A549 (cell line): ENCODE measurements around the gene PPP1R9B. TPM values are rescaled to one million over a fixed set of nuclear protein-coding genes. Genes with fewer than 3 reads are reported as not detected.
A peak's percentile ranks its signal among the peaks of the same experiment; 100 is the strongest.

ENCODE experiments used
- CBX8 ChIP-seq: fragments of 200-600 bp; sonication (generic); IDR thresholded peaks from 2 replicates; pipeline ENCODE4 v1.6.1; 2016
- E2F6 ChIP-seq: IDR thresholded peaks from 2 replicates; pipeline ENCODE4 v1.6.1; 2012; ENCODE audit warnings: low read depth, borderline replicate concordance
- ESRRA ChIP-seq: fragments of 150-350 bp; IDR thresholded peaks from 2 replicates; pipeline ENCODE4 v1.6.1; 2014; ENCODE audit warnings: mild to moderate bottlenecking, low read length, borderline replicate concordance
- FOSB ChIP-seq: fragments of 250-450 bp; sonication (Bioruptor Pico); IDR thresholded peaks from 2 replicates; pipeline ENCODE4 v1.5.0; 2020; ENCODE audit warnings: mild to moderate bottlenecking, moderate library complexity
- FOXS1 ChIP-seq: fragments of 250-450 bp; sonication (Bioruptor Pico); IDR thresholded peaks from 2 replicates; pipeline ENCODE4 v1.5.0; 2020; ENCODE audit warnings: mild to moderate bottlenecking, moderate library complexity
- HDAC2 ChIP-seq: fragments of 200-600 bp; sonication (generic); IDR thresholded peaks from 2 replicates; pipeline ENCODE4 v1.6.1; 2016
- HMGXB4 ChIP-seq: fragments of 250-450 bp; sonication (Bioruptor Pico); IDR thresholded peaks from 2 replicates; pipeline ENCODE4 v1.5.0; 2021; ENCODE audit warnings: mild to moderate bottlenecking, moderate library complexity, borderline replicate concordance
- JUNB ChIP-seq: fragments of >200 bp; sonication (Bioruptor Twin); formaldehyde crosslinking; IDR thresholded peaks from 2 replicates; pipeline ENCODE4 v1.6.1; 2016
- MAFK ChIP-seq: fragments of 450-650 bp; IDR thresholded peaks from 2 replicates; pipeline ENCODE4 v1.6.1; 2014; ENCODE audit not compliant: partially characterized antibody
- MAX ChIP-seq: IDR thresholded peaks from 2 replicates; pipeline ENCODE4 v1.6.1; 2012
- MAZ ChIP-seq: fragments of 150-350 bp; IDR thresholded peaks from 2 replicates; pipeline ENCODE4 v1.6.1; 2014; ENCODE audit warnings: antibody characterized with exemption, low read depth, low read length, borderline replicate concordance
- NFE2L2 ChIP-seq: fragments of 150-350 bp; conservative IDR thresholded peaks from 2 replicates; pipeline ENCODE4 v1.6.1; 2014; ENCODE audit warnings: low read length
- NPAS2 ChIP-seq: fragments of 250-450 bp; sonication (Bioruptor Pico); IDR thresholded peaks from 2 replicates; pipeline ENCODE4 v1.8.0; 2022; ENCODE audit warnings: mild to moderate bottlenecking, moderate library complexity, borderline replicate concordance
- NR3C1 ChIP-seq: fragments of >200 bp; sonication (Bioruptor Twin); formaldehyde crosslinking; IDR thresholded peaks from 3 replicates; pipeline ENCODE4 v1.6.1; 2017
- PHF8 ChIP-seq: fragments of 200-600 bp; sonication (generic); IDR thresholded peaks from 2 replicates; pipeline ENCODE4 v1.6.1; 2016; ENCODE audit warnings: low read depth, mild to moderate bottlenecking, antibody characterized with exemption, moderate library complexity, borderline replicate concordance
- POLR2A ChIP-seq: IDR thresholded peaks from 2 replicates; pipeline ENCODE4 v1.6.1; 2012; ENCODE audit warnings: mild to moderate bottlenecking, low read length
- RCOR1 ChIP-seq: fragments of 150-350 bp; IDR thresholded peaks from 2 replicates; pipeline ENCODE4 v1.6.1; 2014; ENCODE audit warnings: antibody characterized with exemption, low read length, low read depth
- REST ChIP-seq: fragments of 200-600 bp; sonication (generic); IDR thresholded peaks from 2 replicates; pipeline ENCODE4 v1.6.1; 2016; ENCODE audit warnings: antibody characterized with exemption, mild to moderate bottlenecking, moderate library complexity
- RFX5 ChIP-seq: fragments of 450-650 bp; IDR thresholded peaks from 2 replicates; pipeline ENCODE4 v1.7.1; 2014; ENCODE audit warnings: antibody characterized with exemption, mild to moderate bottlenecking, moderate library complexity
- SMC3 ChIP-seq: fragments of >200 bp; sonication (Bioruptor Twin); formaldehyde crosslinking; IDR thresholded peaks from 3 replicates; pipeline ENCODE4 v1.6.1; 2018; ENCODE audit warnings: inconsistent platforms
- TFCP2L1 ChIP-seq: fragments of 250-450 bp; sonication (Bioruptor Pico); IDR thresholded peaks from 2 replicates; pipeline ENCODE4 v1.5.0; 2021; ENCODE audit warnings: mild to moderate bottlenecking
- TP53 ChIP-seq: fragments of 250-450 bp; sonication (Bioruptor Pico); IDR thresholded peaks from 2 replicates; pipeline ENCODE4 v1.5.0; 2021; ENCODE audit warnings: mild to moderate bottlenecking, moderate library complexity
- USF2 ChIP-seq: fragments of 450-650 bp; IDR thresholded peaks from 2 replicates; pipeline ENCODE4 v1.6.1; 2014; ENCODE audit warnings: antibody characterized with exemption
- ZFP36 ChIP-seq: fragments of 450-650 bp; IDR thresholded peaks from 2 replicates; pipeline ENCODE4 v1.6.1; 2014; ENCODE audit warnings: borderline replicate concordance; ENCODE audit not compliant: partially characterized antibody
- polyA plus RNA-seq, 4 experiments: library from polyadenylated mRNA; depleted of rRNA in 3 of 4; stranded (reverse); fragments of >200 nt; fragmentation: RNase III in 1 of 4; extraction: RNeasy Plus Mini Kit Qiagen cat#74134 plus additional on column Dnase treatment in 1 of 4; gene quantifications; 2 replicates in 3 of 4; 3 replicates in 1 of 4; pipeline ENCODE4 v1.2.3, GENCODE V29; 2011 to 2017

Gene PPP1R9B
- polyA plus RNA-seq, 2 of the 4 experiments (the other 2 are of a cell fraction), result 22.0 to 40.6 TPM

GRCh38 chr17:50161023-50161910 is 10.8 kb upstream of the PPP1R9B start (continued):
- TF ChIP-seq USF2 (no peak), POLR2A (peak; percentile 92), REST (no peak), SMC3 (peak; percentile 97), CBX8 (no peak), NR3C1 (no peak), PHF8 (peak; percentile 64; the same call in 1 of the 2 replicates), RCOR1 (no peak), NPAS2 (no peak), ESRRA (no peak), FOXS1 (no peak), NFE2L2 (no peak; the same call in 1 of the 2 replicates), HMGXB4 (CRISPR knock-in tag) (no peak), TFCP2L1 (CRISPR knock-in tag) (0 out of 2 replicates have a peak, but pooled peaks have one; percentile 30), MAX (peak; percentile 91), RFX5 (no peak), FOSB (CRISPR knock-in tag) (no peak), JUNB (no peak), TP53 (0 out of 2 replicates have a peak, but pooled peaks have one; percentile 16), MAZ (no peak), ZFP36 (no peak), E2F6 (peak; percentile 75; the same call in 1 of the 2 replicates), HDAC2 (no peak), MAFK (no peak)
